HG03565 (cell line): Measurements from ENCODE around the gene MEIS2.

Experiments
- ATAC-seq: cut with Tn5 transposase; IDR thresholded peaks from one replicate; pipeline ENCODE4 v1.9.1; 2021; ENCODE audit warnings: mild to moderate bottlenecking, moderate library complexity; ENCODE audit not compliant: unreplicated experiment

Gene MEIS2

DNA sequence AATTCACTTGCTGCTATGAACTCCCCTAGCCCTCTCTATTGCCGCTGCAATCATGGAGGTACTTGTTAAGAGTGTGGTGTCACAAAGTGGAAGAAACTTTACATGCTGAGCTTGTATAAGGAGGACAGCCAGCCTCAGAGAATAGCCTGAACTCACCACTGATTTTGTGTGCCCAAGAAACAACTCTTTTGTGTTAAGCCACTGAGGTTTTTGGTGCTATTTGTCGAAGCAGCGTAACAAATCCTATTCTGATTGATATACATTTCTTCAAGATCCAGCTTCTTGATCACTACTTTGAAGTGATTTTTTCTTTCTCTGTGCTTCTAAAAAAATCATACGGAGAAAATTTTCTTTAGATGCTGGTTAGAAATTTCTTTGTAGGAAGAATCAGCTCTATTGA lies 132.4 kb downstream of the MEIS2 start:
- ATAC-seq, result no peak

DNA sequence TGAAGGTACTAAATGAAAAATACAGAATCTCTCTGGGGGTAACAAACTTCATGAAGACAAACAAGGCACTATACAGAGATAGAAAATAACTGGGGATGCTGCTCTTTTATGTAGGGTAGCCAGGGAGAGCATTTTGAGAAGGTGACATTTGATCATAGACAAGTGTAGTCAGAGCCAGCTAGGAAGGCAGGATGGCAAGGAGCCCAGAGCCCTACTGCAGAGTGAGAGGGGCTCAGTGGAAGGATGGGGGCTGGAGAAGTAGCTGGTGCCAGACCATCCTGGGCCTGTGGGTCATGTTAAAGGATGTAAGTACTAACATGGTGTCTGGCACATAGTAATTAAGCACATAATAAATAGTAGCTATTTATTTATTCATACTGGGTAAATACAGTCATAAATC lies 133.6 kb downstream of the MEIS2 start:
- ATAC-seq, result no peak

GRCh38 chr15:36965570-36966342 lies 134.6 kb downstream of the MEIS2 start:
- ATAC-seq, result no peak

GRCh38 chr15:36964626-36965025 lies 135.7 kb downstream of the MEIS2 start:
- ATAC-seq, result no peak

DNA sequence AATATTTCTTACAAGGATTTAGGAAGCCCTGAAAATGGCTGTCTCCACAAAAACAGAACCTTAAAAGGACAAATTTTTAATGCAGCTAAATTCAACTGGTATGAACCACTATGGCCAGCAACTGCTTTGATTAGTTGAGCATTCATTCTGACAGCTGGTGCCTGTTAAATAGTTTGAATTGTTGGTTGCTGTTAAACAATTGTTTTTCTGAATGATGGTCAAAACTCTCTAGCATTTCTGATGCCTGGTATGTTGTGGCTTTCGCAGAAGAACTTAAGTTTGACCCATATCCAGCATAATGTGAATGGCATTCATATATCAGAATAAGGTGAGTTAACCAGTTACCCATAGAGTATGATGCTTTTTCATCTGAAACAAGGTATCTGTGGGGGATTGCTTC lies 138.4 kb downstream of the MEIS2 start:
- ATAC-seq, result no peak

DNA sequence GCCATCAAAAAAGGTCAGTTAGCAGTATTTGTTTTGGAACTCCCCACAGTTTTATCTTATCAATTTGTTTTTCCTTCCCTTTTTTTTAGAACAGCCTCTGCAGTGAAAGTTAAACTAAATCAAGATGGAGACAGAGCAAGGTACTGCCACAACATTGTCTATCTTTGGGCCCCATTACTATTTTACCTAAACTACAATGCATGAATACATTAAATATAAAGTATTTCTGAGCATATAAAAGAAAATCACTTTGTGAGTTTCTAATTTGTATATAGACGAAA lies 139.5 kb downstream of the MEIS2 start:
- no peak for ATAC-seq

GRCh38 chr15:36960179-36960946 lies 140.0 kb downstream of the MEIS2 start:
- ATAC-seq, result no peak

DNA sequence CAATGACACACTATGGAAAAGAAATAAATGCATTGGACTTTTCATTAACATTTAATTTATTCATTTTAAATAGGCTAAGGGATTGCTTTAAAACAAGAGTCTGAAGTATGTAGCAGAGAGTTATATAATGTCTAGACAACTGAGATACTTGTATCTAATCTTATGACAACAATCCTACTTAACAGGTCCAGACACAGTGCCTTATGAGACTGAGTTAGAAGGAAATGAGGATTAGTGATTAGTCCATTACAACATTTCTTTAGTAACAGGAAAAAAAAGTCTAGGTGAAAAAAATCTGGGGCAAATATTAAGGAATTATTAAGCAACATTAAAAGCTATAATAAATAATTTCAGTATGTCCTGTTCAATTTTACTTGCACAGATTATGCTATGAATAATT lies 140.6 kb downstream of the MEIS2 start:
- ATAC-seq, result no peak

DNA sequence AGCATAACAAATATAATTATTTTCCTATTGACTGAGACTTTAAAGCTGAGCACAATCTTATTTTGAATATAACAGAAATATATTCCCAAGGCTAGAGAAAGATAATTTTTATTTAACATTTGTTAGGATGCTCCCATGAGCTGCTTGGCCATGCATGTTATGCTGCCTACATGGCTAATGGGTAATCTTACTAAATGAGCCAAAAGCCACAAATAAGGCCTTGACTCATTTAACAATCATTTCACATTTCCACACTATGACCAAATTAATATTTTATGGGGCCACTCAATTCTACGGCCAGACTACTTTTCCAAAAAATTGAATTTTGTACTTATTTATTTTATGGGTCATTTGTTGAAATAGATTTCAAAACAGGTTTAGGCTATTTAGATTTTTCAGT lies 141.7 kb downstream of the MEIS2 start:
- ATAC-seq, result no peak

GRCh38 chr15:36954486-36954885 lies 145.9 kb downstream of the MEIS2 start:
- ATAC-seq, result no peak

- ATAC-seq, result no peak
Observed at GRCh38 chr15:36953346-36953745, 147.0 kb downstream of the MEIS2 start.

DNA sequence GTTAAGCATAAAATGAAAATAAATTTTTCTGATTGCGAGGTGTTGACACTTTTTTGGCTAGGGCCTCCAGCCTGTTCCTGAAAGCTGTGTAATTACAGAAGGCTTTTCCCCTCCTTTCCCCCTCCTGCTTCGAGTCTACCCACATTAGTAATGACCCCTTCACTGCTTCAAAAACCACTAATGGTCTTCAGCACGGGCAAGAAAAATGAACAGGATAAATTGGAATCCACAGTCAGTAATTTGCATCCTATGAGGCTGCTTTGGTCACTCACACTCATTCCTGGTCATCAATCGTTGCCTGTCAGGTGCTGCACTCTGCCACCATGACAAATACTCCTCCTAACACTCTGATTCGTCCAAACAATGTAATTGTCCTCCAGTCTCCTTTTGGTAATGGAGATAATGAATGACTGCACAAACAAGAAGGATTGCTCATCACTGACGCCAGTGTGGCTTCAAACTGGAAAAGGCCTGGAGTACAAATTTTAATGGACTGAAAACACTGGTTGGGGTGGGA lies 148.6 kb downstream of the MEIS2 start:
- ATAC-seq, result no peak

- ATAC-seq, result no peak
Observed at GRCh38 chr15:36950371-36950770, 150.0 kb downstream of the MEIS2 start.

- ATAC-seq, result no peak
Observed at GRCh38 chr15:36948982-36949381, 151.4 kb downstream of the MEIS2 start.

DNA sequence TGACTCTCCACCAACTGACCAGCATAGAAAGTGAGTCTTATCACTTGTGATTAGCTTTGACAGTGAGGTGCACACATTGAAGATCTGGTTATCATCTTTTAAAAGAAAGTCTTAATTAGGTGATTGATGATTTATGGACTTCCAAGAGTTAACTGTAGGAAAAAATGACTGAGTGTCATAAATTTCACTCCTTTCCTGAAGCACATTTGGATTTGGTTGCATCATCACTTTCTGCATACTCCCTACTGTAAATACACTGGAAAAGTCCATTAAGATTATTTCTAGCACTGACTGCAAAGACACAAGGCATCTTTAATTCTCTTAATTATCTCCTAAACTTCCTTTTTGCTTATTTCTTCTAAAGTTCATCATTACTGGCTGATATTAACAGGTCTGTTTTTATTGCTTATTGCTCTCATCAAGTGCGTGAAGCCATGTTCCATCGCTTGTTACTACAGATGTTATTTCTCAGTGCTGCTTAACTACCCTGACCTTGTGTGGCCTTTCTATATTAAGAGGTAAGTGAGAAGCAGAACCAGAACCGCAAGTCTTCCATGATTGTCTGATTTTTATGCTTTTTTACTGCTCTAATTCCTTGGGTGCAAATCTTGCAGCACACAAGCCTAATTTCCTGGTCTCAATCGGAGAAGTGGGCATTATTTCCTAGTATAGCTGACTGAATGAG lies 153.2 kb downstream of the MEIS2 start:
- no peak for ATAC-seq

DNA sequence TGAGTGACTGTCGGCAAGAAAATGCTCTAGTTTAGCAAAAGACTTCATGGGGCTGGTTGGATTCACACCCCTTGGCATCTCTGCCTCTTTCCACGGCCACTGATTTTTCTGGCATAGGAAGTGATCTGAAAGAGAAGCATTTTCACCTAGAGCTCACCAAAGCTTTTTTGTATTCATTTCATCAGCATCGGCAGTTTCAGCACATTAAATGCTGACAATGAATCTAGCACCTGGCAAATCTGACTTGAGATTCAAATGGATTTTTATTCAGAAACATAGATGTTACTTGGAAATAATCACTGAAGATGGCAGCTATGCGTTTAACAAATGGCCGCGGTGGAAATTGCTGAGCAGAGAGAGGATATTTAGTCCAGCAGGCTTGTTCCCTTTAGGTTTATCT lies 155.9 kb downstream of the MEIS2 start:
- no peak for ATAC-seq

GRCh38 chr15:36943508-36944361 lies 156.6 kb downstream of the MEIS2 start:
- no peak for ATAC-seq

GRCh38 chr15:36942248-36942827 lies 158.0 kb downstream of the MEIS2 start:
- ATAC-seq, result no peak

- no peak for ATAC-seq
Observed at GRCh38 chr15:36941798-36942197, 158.6 kb downstream of the MEIS2 start.

DNA sequence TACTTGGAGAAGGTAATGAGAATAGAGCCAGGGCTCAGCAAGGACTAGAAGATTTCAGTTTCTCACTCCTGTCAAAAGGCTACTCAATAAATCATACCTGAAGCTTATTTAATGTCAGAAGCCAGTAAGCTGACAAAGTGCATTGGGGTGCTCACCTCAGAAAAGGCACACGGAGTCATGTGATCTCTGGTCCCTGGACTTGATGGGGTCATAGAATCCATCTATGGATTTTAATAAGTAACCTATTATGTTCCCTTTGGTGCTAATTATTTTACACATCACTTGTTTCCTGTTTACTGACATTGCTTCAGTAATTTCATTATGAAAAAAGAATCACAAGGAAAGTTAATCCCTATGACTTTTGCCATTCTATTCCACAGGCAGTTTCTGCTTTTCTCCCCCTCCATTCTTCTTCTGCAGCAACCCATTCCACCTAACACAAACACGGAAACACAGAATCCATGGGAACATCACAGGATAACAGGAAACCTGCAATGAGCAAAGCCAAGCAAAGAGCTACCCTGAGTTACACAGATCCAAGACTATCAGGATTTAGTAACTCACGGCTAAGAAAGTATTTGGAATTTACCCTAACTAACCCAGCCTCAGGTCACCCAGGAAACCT lies 159.6 kb downstream of the MEIS2 start:
- ATAC-seq, result no peak
